ENCODE data around the gene CNOT6. TPM values are rescaled to one million over a fixed set of nuclear protein-coding genes. Genes with fewer than 3 reads are reported as not detected.
A peak's percentile ranks its signal among the peaks of the same experiment; 100 is the strongest.

CNOT6 gene
- total and polyA plus RNA-seq, 4 donors = 1.4 to 25.0 (median 4.2) TPM

GRCh38 chr5:180590543-180591310 lies 96.5 kb downstream of the CNOT6 start:
- no peaks in the 10 kb centered on the region for H3K9me3 ChIP-seq (ENCODE audit: control insufficient read depth in 4 of 4, low read length in 3 of 4)
- WGBS = 4% methylated on average over 63 of the region's 63 CpGs
- DNase-seq (ENCODE audit: low spot score) = no peak

GRCh38 chr5:180591311-180591887 lies 97.2 kb downstream of the CNOT6 start, which contains the start of gene SCGB3A1:
Gene SCGB3A1 (minus strand): TSS chr5:180591499. CDS start chr5:180591462, 37 bp downstream.
- no peak within 1 kb of the TSS for H3K27ac ChIP-seq (ENCODE audit: low read depth in 1 of 2, low read length in 2 of 2)
- 7% methylated on average over 60 of the region's 60 CpGs for WGBS
- H3K9ac ChIP-seq (ENCODE audit: low read depth in 1 of 2, low read length in 2 of 2) = no peak within 1 kb of the TSS
- H3K36me3 ChIP-seq (ENCODE audit: control insufficient read depth in 4 of 4, insufficient read depth in 3 of 4, low read depth in 1 of 4, low read length in 3 of 4) = no peaks in the 10 kb centered on the region
- peak within 1 kb of the TSS in 1 of 3 donors; percentile 20 for H3K4me3 ChIP-seq (ENCODE audit: low read depth in 1 of 3, low read length in 3 of 3)
- peaks cover 0 to 8% (median 0%) of the 10 kb centered on the region in 4 donors for H3K27me3 ChIP-seq (ENCODE audit: control insufficient read depth in 4 of 4, insufficient read depth in 4 of 4, low read length in 3 of 4)
- no peaks in the 10 kb centered on the region for H3K9me3 ChIP-seq (ENCODE audit: control insufficient read depth in 4 of 4, low read length in 3 of 4)
- no peak for DNase-seq (ENCODE audit: low spot score)
- peaks cover 5 to 27% (median 16%) of the 10 kb centered on the region in 4 donors for H3K4me1 ChIP-seq (ENCODE audit: control insufficient read depth in 4 of 4, insufficient read depth in 4 of 4, low read length in 3 of 4)
- TF ChIP-seq NR2F2 (IDR thresholded peaks at IDR 0.05) (no peak), MAX (IDR thresholded peaks at IDR 0.05) (no peak), EGR1 (IDR thresholded peaks at IDR 0.05; ENCODE audit: low read depth in 2 of 2) (no peak), ZBTB33 (IDR thresholded peaks at IDR 0.05) (no peak), CTCF (IDR thresholded peaks at IDR 0.05; ENCODE audit: low read depth, low read length, missing input control) (no peak), FOXA2 (IDR thresholded peaks at IDR 0.05) (no peak)

More at GRCh38 chr5:180590543-180591310, 96.5 kb downstream of the CNOT6 start:
- Histone ChIP-seq H3K4me3 (ENCODE audit: low read depth in 1 of 3, low read length in 3 of 3) (peak overlapping the region in 1 of 3 donors; percentile 20), H3K27me3 (ENCODE audit: control insufficient read depth in 4 of 4, insufficient read depth in 4 of 4, low read length in 3 of 4) (peaks cover 0 to 8% (median 0%) of the 10 kb centered on the region in 4 donors), H3K4me1 (ENCODE audit: control insufficient read depth in 4 of 4, insufficient read depth in 4 of 4, low read length in 3 of 4) (peaks cover 5 to 22% (median 14%) of the 10 kb centered on the region in 4 donors), H3K36me3 (ENCODE audit: control insufficient read depth in 4 of 4, insufficient read depth in 3 of 4, low read depth in 1 of 4, low read length in 3 of 4) (no peaks in the 10 kb centered on the region), H3K27ac (ENCODE audit: low read depth in 1 of 2, low read length in 2 of 2) (no peak overlapping the region), H3K9ac (ENCODE audit: low read depth in 1 of 2, low read length in 2 of 2) (no peak overlapping the region)
- TF ChIP-seq NR2F2 (IDR thresholded peaks at IDR 0.05) (no peak), GABPA (IDR thresholded peaks at IDR 0.05 in 1 of 2, conservative IDR thresholded peaks at IDR 0.05 in 1 of 2) (no peak), SP1 (IDR thresholded peaks at IDR 0.05) (no peak), TAF1 (conservative IDR thresholded peaks at IDR 0.05) (no peak), RAD21 (IDR thresholded peaks at IDR 0.05) (no peak), FOXA2 (IDR thresholded peaks at IDR 0.05) (no peak), ATF3 (IDR thresholded peaks at IDR 0.05) (no peak), CTCF (IDR thresholded peaks at IDR 0.05; ENCODE audit: low read depth, low read length, missing input control) (no peak), RXRA (IDR thresholded peaks at IDR 0.05) (no peak), HNF4A (conservative IDR thresholded peaks at IDR 0.05) (no peak), MAX (IDR thresholded peaks at IDR 0.05) (no peak), ZBTB33 (IDR thresholded peaks at IDR 0.05) (no peak), FOXA1 (IDR thresholded peaks at IDR 0.05) (no peak), JUND (IDR thresholded peaks at IDR 0.05) (no peak), HNF4G (IDR thresholded peaks at IDR 0.05) (no peak)
